ENCODE data around the gene IGSF22. TPM values are rescaled to one million over a fixed set of nuclear protein-coding genes. Genes with fewer than 3 reads are reported as not detected.

Gene IGSF22
- total RNA-seq, 1 donor from 2014 or later = 2.3 TPM

- no peak for TF ChIP-seq CTCF (IDR thresholded peaks at IDR 0.05)
- ATAC-seq = peak; percentile 68 to 88
- H3K9me3 ChIP-seq = no peaks in the 10 kb centered on the region
- peak overlapping the region; percentile 58 for H3K4me3 ChIP-seq
- peaks cover 6% of the 10 kb centered on the region for H3K36me3 ChIP-seq
- H3K27me3 ChIP-seq (ENCODE audit: low read depth) = no peaks in the 10 kb centered on the region
- intact Hi-C loops (cut with DNase I) = no loop called here
- peak; percentile 67 for DNase-seq
- H3K27ac ChIP-seq = peak overlapping the region; percentile 72
- H3K4me1 ChIP-seq = peaks cover 20% of the 10 kb centered on the region
These were observed 19.4 kb downstream of the IGSF22 start for GRCh38 chr11:18706330-18707243.

GRCh38 chr11:18705651-18706281 is 20.2 kb downstream of the IGSF22 start:
- peak; percentile 80 to 84 for ATAC-seq
- peak overlapping the region; percentile 72 for H3K27ac ChIP-seq

GRCh38 chr11:18704698-18705097 is 21.3 kb downstream of the IGSF22 start:
- TF ChIP-seq CTCF (IDR thresholded peaks at IDR 0.05) = no peak
- no peak for DNase-seq
- no peak for ATAC-seq
- H3K27me3 ChIP-seq (ENCODE audit: low read depth) = no peaks in the 10 kb centered on the region
- H3K9me3 ChIP-seq = no peaks in the 10 kb centered on the region
- peaks cover 8% of the 10 kb centered on the region for H3K36me3 ChIP-seq
- H3K4me3 ChIP-seq = no peak overlapping the region
- intact Hi-C loops (cut with DNase I) = no loop called here
- H3K27ac ChIP-seq = no peak overlapping the region
- H3K4me1 ChIP-seq = peaks cover 33% of the 10 kb centered on the region

More at GRCh38 chr11:18705651-18706281, 20.2 kb downstream of the IGSF22 start:
- Histone ChIP-seq H3K27me3 (ENCODE audit: low read depth) (no peaks in the 10 kb centered on the region), H3K9me3 (no peaks in the 10 kb centered on the region), H3K4me1 (peaks cover 23% of the 10 kb centered on the region), H3K4me3 (peak overlapping the region; percentile 58), H3K36me3 (peaks cover 8% of the 10 kb centered on the region)
- no peak for TF ChIP-seq CTCF (IDR thresholded peaks at IDR 0.05)
- intact Hi-C loops (cut with DNase I) = no loop called here
- DNase-seq = peak; percentile 73

- H3K4me1 ChIP-seq = peaks cover 39% of the 10 kb centered on the region
- H3K27me3 ChIP-seq (ENCODE audit: low read depth) = no peaks in the 10 kb centered on the region
- H3K36me3 ChIP-seq = peaks cover 8% of the 10 kb centered on the region
- H3K9me3 ChIP-seq = no peaks in the 10 kb centered on the region
- intact Hi-C loops (cut with DNase I) = no loop called here
- ATAC-seq (no peak), DNase-seq (no peak)
- no peak overlapping the region for H3K27ac ChIP-seq
- no peak overlapping the region for H3K4me3 ChIP-seq
- no peak for TF ChIP-seq CTCF (IDR thresholded peaks at IDR 0.05)
These were observed 21.8 kb downstream of the IGSF22 start for GRCh38 chr11:18704045-18704645.

- H3K36me3 ChIP-seq = peaks cover 8% of the 10 kb centered on the region
- no peak overlapping the region for H3K27ac ChIP-seq
- ATAC-seq (no peak), DNase-seq (no peak)
- no peaks in the 10 kb centered on the region for H3K9me3 ChIP-seq
- H3K4me3 ChIP-seq = no peak overlapping the region
- no peaks in the 10 kb centered on the region for H3K27me3 ChIP-seq (ENCODE audit: low read depth)
- peaks cover 41% of the 10 kb centered on the region for H3K4me1 ChIP-seq
- TF ChIP-seq CTCF (IDR thresholded peaks at IDR 0.05) = no peak
- intact Hi-C loops (cut with DNase I) = no loop called here
These were observed 22.8 kb downstream of the IGSF22 start for GRCh38 chr11:18703001-18703763.
